Measurements from ENCODE around the gene EEFSEC.

EEFSEC gene

DNA sequence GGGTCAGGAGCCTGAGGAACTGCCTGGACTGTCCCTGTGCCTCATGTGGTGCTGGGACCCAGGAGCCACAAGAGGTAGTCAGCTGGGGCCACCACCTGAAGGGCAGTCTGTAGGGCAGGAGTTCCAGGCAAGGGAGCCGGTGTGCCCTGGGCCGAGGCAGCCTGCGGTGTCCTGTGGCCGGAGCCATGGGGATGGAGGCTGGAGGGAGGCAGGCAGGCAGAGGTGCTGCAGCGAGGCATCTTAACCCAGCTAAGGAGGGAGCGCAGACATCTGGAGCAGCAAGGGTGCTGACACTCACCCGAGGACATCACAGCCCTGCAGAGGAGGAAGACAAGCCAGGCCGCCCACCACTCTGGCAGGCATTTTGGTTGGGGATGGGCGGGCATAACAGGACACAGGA, 235.7 kb downstream of the EEFSEC start:
- no peak overlapping the region for H3K4me3 ChIP-seq (ENCODE audit: low read depth, low read length)
- TF ChIP-seq, protein P1, sequence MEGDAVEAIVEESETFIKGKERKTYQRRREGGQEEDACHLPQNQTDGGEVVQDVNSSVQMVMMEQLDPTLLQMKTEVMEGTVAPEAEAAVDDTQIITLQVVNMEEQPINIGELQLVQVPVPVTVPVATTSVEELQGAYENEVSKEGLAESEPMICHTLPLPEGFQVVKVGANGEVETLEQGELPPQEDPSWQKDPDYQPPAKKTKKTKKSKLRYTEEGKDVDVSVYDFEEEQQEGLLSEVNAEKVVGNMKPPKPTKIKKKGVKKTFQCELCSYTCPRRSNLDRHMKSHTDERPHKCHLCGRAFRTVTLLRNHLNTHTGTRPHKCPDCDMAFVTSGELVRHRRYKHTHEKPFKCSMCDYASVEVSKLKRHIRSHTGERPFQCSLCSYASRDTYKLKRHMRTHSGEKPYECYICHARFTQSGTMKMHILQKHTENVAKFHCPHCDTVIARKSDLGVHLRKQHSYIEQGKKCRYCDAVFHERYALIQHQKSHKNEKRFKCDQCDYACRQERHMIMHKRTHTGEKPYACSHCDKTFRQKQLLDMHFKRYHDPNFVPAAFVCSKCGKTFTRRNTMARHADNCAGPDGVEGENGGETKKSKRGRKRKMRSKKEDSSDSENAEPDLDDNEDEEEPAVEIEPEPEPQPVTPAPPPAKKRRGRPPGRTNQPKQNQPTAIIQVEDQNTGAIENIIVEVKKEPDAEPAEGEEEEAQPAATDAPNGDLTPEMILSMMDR (IDR thresholded peaks at IDR 0.05; ENCODE audit: low read depth, low read length) = no peak

DNA sequence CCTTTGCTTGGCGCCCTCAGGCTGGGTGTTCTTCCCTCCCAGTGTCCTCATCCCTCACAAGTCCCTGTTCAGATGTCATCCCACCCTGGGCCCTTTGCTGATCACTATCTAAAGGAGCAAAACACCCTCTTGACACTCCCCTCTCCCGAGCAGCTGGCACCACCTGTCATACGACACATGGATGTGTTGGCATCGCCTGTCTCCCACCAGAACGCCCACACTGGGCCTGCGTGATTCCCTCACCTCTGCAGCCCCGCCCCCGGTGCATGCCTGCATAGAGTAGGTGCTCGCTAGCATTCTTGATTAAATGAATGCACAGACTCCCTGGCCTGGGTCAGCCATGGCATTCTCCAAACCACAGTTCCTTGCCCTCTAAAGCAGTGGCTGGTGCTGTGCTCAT, 237.6 kb downstream of the EEFSEC start:
- TF ChIP-seq, protein P1 (IDR thresholded peaks at IDR 0.05; ENCODE audit: low read depth, low read length) = no peak
- H3K4me3 ChIP-seq (ENCODE audit: low read depth, low read length) = no peak overlapping the region

DNA sequence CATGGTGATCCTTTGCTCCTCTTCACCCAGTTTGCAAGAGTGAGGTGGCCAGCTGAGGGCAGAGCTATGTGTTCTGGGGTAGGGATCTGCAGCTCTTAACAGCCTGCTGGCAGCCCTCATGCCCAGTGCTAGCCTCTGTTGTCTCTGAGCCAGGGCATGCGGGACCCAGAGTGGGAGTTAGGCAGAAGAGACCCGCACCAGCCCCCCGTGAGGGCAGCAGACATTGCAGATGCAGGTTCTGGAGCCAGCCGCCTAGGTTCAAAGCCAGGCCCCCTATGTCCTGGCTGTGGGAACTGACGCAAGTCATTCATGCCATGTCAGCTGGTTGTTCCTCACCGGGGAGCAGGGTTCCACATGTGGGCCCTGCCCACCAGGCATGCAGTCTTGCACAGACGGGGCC, 238.7 kb downstream of the EEFSEC start:
- TF ChIP-seq, protein P1 (IDR thresholded peaks at IDR 0.05; ENCODE audit: low read depth, low read length) = no peak
- no peak overlapping the region for H3K4me3 ChIP-seq (ENCODE audit: low read depth, low read length)

DNA sequence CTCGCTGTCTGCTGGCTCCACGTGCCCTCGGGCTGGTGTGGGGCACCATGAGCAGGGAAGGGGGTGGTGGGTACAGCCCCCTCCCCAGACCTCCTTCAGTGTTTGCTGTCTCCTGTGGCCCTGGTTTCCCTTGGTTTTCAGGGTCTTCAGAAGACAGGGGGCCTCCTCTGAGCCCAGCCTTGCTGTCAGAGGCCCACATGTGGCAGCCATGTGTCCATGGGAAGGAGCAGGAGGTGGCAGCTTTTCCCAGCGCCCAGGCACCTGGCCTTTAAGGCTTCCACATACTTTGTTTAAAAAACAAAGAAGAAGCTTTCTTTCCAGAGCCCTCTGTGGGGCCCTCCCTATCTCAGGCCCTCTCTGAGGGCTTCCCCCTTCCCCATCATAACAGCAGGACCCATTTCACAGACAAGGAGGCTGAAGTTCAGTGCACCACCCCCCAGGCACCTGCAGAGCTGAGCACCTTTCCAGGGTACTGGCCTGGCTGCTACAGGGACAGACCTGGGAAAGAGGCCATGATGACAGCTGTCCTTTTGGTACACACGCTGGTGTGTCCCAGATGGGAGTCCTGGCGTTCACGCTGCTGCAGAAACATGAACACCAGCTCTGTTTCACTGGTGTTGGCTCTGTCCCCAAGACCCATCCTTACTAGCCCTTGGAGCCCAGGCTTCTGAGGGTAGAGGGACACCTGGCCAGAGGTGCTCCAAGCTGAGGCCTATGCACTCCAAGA, 239.7 kb downstream of the EEFSEC start:
- TF ChIP-seq, protein P1 (IDR thresholded peaks at IDR 0.05; ENCODE audit: low read depth, low read length) = no peak
- H3K4me3 ChIP-seq (ENCODE audit: low read depth, low read length) = no peak overlapping the region

DNA sequence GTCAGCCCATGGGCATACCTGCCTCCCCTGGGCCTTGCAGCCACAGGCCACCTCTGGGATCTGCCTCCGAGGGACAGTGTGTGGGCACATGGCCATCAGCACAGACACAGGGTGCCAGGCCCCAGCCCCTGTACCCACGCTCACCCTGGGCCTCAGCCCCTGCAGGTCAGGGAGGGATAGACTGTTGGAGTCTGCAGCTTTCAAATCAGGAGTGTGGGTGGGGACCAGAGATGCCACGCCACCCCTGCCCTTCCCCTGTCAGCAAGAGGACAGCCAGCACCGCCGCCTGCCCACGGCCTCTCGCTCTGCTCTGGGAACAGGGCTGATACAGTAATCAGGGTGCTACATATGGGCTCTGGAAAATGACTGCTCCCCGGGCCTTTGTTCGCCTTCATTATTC, 240.8 kb downstream of the EEFSEC start:
- TF ChIP-seq, protein P1 (IDR thresholded peaks at IDR 0.05; ENCODE audit: low read depth, low read length) = no peak
- no peak overlapping the region for H3K4me3 ChIP-seq (ENCODE audit: low read depth, low read length)

DNA sequence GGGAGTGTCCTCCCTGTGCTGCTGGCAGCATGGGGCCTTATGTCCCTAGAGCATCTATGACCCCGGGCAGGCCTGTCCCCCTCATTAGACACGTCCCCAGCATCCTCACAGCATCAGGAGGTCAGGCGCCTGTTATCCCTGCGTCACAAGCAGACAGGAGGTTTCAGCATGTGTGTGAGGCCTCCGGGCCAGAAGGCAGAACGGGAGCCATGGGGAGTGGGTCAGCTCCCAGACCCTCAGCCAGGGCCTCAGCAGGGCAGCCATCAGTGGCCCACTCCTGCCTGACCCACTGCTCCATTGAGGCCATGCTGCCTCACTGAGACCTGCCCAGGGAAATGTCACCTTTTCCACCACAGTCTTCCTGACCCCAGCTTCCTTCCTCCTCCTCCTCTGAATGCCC, 241.8 kb downstream of the EEFSEC start:
- TF ChIP-seq, protein P1 (IDR thresholded peaks at IDR 0.05; ENCODE audit: low read depth, low read length) = no peak
- no peak overlapping the region for H3K4me3 ChIP-seq (ENCODE audit: low read depth, low read length)

DNA sequence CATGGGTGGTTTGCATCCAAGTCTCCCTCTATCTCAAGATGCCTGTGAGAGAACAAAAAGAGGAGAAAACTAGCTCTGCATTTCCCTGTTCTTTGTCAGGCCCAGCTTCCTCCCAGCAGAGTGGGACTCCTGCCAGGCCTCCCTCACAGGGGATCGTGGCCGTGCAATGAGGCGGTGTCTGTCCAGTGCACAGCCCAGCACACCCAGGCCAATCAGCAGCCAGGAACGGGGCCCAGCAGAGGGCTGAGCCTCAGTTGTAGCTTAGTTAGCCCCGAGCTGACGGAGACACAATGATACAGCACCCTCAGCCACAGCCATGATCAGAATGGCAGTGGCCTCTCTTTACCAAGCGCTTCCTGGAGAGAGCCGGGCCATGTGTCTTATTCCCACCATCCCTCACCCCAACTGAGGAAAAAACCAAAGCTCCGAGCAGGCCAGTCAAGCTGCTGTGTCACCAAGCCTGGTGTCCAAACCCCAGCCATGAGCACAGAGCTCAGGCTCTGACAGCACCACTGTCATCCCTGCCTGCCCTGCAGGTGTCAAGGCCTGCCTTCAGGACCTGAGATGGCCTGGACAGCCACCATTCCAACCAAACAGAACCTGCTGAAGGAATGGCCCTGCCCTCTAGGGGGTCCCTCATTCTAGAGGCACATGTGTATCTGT, 242.3 kb downstream of the EEFSEC start:
- TF ChIP-seq, protein P1 (IDR thresholded peaks at IDR 0.05; ENCODE audit: low read depth, low read length) = no peak
- no peak overlapping the region for H3K4me3 ChIP-seq (ENCODE audit: low read depth, low read length)

All from WI38 (cell line).